Fibroblast of villous mesenchyme (primary cell): Measurements from ENCODE around the gene EXOC3L1. TPM values are rescaled to one million over a fixed set of nuclear protein-coding genes. Genes with fewer than 3 reads are reported as not detected.

Source experiments
- DNase-seq: peaks from one replicate; pipeline ENCODE4 v3.0.0-alpha.2; 2010; ENCODE audit warnings: low read depth
- H3K4me3 ChIP-seq: 2 replicates; pipeline ENCODE4 v1.5.1; 2011; ENCODE audit warnings: low read depth, mild to moderate bottlenecking, low read length
- total RNA-seq: library from RNA; depleted of rRNA; stranded (reverse); fragments of >200 nt; gene quantifications from 2 replicates; pipeline ENCODE4 v1.2.3, GENCODE V29; 2012
- TF ChIP-seq, protein P1 (sequence below): IDR thresholded peaks from 2 replicates; pipeline ENCODE4 v1.5.1; 2012; ENCODE audit warnings: low read depth, mild to moderate bottlenecking, low read length; ENCODE audit not compliant: insufficient read depth

EXOC3L1 gene
- total RNA-seq, 1 donor, result not detected

DNA sequence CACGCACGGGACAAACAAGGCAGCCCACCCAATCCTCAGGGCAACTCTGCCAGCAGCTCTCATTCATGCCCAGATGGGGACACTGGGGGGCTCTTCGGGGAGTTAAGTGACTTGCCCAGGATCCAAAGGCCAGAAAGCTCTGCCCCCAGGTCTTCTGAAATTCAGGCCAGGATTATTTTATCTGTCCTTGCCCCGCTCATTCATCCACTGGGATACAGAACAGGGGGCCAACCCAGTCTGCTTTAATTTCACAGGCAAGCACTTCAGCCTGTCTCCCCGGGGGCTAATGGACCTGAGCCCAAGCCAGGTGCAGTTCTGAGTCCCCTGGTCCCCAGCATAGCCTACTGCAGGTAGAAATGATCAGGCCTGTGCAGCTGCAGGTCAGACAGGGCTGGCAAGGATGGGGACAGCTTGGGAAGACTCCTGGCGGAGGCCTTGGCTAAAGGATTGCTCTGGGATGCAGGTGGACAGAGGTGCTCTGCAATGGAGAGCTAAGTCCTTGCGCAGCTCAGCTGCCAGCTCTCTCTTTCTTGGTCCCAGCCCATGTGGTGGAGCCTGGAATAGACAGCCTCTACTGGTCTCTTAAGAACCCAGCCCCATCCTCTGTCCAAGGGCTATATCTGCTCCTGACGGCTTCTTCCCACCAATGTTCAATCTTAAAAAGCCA lies 38.4 kb downstream of the EXOC3L1 start:
- no peak for DNase-seq
- H3K4me3 ChIP-seq, result no peak overlapping the region
- TF ChIP-seq, protein P1, sequence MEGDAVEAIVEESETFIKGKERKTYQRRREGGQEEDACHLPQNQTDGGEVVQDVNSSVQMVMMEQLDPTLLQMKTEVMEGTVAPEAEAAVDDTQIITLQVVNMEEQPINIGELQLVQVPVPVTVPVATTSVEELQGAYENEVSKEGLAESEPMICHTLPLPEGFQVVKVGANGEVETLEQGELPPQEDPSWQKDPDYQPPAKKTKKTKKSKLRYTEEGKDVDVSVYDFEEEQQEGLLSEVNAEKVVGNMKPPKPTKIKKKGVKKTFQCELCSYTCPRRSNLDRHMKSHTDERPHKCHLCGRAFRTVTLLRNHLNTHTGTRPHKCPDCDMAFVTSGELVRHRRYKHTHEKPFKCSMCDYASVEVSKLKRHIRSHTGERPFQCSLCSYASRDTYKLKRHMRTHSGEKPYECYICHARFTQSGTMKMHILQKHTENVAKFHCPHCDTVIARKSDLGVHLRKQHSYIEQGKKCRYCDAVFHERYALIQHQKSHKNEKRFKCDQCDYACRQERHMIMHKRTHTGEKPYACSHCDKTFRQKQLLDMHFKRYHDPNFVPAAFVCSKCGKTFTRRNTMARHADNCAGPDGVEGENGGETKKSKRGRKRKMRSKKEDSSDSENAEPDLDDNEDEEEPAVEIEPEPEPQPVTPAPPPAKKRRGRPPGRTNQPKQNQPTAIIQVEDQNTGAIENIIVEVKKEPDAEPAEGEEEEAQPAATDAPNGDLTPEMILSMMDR, result no peak

DNA sequence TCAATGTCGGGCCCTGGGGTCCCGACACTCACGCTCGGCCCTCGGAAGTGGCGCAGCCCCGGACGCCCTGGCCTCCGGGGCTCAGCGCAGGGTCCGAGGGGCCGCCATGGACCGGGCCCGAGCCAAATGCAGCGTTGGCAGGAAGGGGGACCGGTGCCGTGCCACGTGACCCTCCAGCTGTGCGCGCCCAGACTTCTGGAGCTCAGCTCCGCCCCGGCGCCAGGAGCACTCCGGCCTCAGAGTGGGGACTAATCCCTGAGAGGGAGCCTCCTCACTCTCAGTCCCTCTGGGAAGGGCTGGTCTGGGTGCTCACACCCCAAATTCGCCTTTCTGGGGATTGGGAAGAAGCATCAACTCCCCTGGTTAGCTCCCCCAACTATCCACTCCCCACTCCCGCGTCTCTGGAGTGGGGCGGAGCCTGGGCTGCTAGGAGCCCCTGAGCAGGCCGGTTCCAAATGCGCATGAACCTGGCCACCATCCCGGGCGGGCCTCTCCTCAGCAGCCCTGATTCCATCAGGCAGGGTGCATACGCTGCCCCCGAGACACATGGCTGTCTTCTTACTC lies 39.0 kb downstream of the EXOC3L1 start, which contains the start of gene B3GNT9:
Gene B3GNT9 (minus strand): TSS at position 166 of the 564 bp plus-strand sequence. CDS start 513 bp downstream, outside the sequence.
- TF ChIP-seq, protein P1, result no peak
- H3K4me3 ChIP-seq, result peak within 1 kb of the TSS; percentile 79
- DNase-seq, result peak; percentile 82

DNA sequence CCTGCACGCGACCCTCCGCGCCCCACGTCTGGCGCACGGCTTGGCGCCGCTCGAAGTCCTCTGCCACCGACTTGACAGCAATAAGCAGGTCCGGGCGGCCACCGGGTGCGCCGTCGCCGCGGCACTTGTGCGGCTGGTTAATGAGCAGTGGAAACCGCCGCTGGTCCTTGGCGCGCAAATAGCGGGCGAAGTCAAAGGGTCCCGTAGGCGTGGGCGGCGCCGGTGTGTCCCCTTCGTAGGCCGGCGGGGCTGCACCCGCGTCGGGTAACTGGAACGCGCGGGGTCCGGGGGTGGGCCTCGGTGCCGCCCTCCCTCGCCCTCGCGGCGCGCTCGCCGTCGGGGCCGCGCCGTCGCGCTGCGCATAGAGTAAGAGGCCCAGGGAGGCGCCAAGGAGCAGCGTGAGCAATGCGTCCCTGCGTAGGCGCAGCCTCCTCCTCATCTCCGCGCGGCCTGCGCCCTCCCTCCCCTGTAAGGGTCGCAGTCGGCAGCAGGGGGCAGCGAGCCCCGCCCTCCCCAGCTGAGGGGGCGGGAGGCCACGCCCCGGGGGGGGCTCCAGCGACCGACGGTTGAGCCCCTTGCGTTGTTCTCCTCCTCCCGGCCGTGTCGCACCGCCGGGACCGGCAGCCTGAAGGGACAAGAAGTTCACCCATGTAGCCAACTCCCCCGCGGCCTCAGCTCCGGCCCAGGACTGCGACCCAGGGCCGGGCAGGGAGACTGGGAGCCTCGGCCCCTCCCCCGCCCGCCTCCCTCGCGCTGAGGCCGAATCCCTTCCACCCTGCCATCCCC lies 39.7 kb downstream of the EXOC3L1 start:
- TF ChIP-seq, protein P1, result peak; percentile 12
- DNase-seq, result peak; percentile 76
- peak overlapping the region; percentile 79 for H3K4me3 ChIP-seq

DNA sequence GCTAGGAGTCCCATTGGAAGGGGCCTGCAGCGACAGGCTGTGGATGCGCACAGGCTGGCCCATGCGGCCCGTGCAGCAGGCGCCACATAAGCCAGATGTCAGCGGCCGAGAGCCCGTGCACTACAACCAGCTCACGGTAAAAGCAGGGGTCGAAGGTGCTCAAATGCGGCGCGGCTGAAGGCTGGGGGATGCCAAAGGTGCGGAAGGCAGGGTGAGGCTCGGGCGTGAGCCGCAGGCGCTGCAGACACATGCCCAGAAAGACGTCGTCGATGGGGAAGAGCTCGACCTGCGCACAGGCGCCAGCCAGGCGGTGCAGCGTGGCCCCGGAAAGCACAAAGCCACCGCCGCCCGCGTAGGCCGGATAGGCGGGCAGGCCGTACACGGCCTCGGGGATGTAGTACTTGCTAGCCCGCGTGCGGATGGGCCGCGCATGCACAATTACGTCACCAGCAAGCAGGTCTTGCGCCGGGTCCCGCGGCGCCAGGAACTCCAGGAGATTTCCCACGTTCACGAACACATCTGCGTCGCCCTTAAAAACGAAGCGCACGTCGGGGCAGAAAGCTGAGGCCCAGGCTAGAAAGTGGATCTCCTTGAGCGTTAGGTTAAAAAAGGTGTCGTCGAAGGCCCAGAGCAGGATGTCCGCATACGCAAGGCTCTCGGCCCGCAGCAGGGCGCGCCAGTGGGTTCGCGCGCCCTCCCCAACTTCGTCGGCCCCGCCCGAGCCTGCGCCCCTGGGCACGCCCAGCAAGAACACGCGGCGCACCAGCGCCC lies 40.5 kb downstream of the EXOC3L1 start:
- no peak overlapping the region for H3K4me3 ChIP-seq
- TF ChIP-seq, protein P1, result no peak
- DNase-seq, result no peak

DNA sequence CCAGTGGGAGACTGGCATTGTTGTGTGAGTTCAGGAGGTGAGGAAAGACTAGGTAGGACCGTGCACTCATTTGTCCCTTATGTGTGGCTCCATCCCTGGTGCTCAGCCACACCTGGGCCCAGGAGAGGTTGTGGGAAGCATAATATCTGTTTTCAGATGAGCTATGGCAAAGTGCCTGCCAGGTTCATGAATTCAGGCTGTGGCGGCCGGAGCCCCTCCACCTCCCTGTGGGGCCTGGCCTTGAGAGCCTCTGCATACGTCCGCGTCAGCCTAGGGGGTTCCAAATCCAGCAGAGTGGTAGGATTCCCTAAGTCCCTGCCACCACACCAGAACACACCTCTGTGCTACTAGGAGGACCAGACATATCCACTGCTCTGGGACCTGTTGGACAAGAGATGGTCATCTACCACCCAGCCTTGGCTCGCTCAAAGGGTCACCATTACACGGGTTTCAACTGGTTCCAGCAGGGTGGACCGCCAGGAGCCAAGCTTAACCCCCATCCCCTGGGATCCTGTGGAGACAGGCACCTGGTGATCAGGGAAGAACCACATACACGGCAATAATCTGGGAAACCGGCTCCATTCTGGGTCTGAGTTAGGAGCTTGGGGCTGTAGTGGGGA lies 41.2 kb downstream of the EXOC3L1 start:
- no peak overlapping the region for H3K4me3 ChIP-seq
- DNase-seq, result no peak
- TF ChIP-seq, protein P1, result no peak

DNA sequence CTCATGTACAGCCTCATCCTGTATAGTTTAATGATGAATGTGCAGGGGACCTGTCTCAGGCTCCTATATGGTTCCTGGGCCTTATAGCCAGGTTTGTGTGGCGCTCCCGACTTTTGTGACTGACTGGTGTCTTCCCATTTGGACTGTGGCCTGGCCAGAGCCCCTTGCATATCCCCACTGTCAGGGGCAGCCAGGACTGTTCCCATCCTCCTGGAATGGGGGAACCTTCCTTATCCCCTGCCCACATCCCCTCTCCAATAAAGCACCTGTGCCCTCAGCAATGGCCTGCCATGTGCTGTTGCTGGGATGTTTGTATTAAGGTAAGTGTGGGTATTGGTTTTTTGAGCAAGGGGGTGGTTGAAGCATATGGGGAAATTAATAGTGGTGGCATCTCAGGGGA lies 41.7 kb downstream of the EXOC3L1 start:
- no peak for DNase-seq
- TF ChIP-seq, protein P1, result no peak
- no peak overlapping the region for H3K4me3 ChIP-seq
